Common myeloid progenitor, CD34-positive (primary cell): ENCODE results near the gene TDP1.

ENCODE experiments used
- CTCF ChIA-PET: fragments of 350-600 bp; sonication (Branson Sonifier 250); formaldehyde crosslinking; loops from one replicate; lab custom pipeline; 2021; ENCODE audit warnings: antibody characterized with exemption; lab: Charles Lee
- POLR2A ChIA-PET: fragments of 350-600 bp; sonication (Branson Sonifier 250); formaldehyde crosslinking; loops from one replicate; lab custom pipeline; 2021; ENCODE audit warnings: antibody characterized with exemption; lab: Charles Lee
- DNase-seq, 3 donors: peaks; one replicate each; pipeline versions ENCODE4 v3.0.0 to v3.0.0-alpha.2; 2013
- H3K27ac ChIP-seq, 2 experiments: 1 replicate in 1 of 2; 2 replicates in 1 of 2; pipeline ENCODE4 v1.7.0; 2013; ENCODE audit warnings: inconsistent platforms in 2 of 2, low read length in 2 of 2, mild to moderate bottlenecking in 2 of 2, low read depth in 1 of 2, moderate library complexity in 1 of 2; ENCODE audit not compliant: severe bottlenecking in 2 of 2, insufficient read depth in 1 of 2, poor library complexity in 1 of 2
- H3K27me3 ChIP-seq, 5 experiments: replicated peaks in 2 of 5; 1 replicate in 3 of 5; 2 replicates in 2 of 5; pipeline versions ENCODE4 v1.6.1 to v1.7.0; 2013; ENCODE audit warnings: low read length in 4 of 5, mild to moderate bottlenecking in 2 of 5, moderate library complexity in 2 of 5, inconsistent platforms in 1 of 5; ENCODE audit not compliant: insufficient read depth in 5 of 5, control insufficient read depth in 4 of 5
- H3K36me3 ChIP-seq, 4 experiments: 1 replicate in 2 of 4; 2 replicates in 2 of 4; pipeline versions ENCODE4 v1.6.1 to v1.7.0; 2013; ENCODE audit warnings: low read length in 3 of 4, control low read depth in 1 of 4, mild to moderate bottlenecking in 1 of 4; ENCODE audit not compliant: control insufficient read depth in 4 of 4, insufficient read depth in 4 of 4
- H3K4me1 ChIP-seq, 4 experiments: 1 replicate in 3 of 4; 2 replicates in 1 of 4; pipeline versions ENCODE4 v1.6.1 to v1.7.1; 2013; ENCODE audit warnings: low read length in 3 of 4, mild to moderate bottlenecking in 3 of 4, control low read depth in 1 of 4, inconsistent platforms in 1 of 4, moderate library complexity in 1 of 4; ENCODE audit not compliant: control insufficient read depth in 4 of 4, insufficient read depth in 4 of 4; ENCODE audit errors: control extremely low read depth in 1 of 4
- H3K4me3 ChIP-seq, 7 experiments: 1 replicate in 4 of 7; 2 replicates in 3 of 7; pipeline versions ENCODE4 v1.5.1 to v1.7.0; 2013; ENCODE audit warnings: mild to moderate bottlenecking in 7 of 7, low read length in 6 of 7, moderate library complexity in 6 of 7, inconsistent platforms in 2 of 7, low read depth in 2 of 7, control low read depth in 1 of 7; ENCODE audit not compliant: insufficient read depth in 4 of 7, control insufficient read depth in 1 of 7; ENCODE audit errors: extremely low read depth in 1 of 7
- H3K9me3 ChIP-seq, 5 experiments: 1 replicate in 4 of 5; 2 replicates in 1 of 5; pipeline versions ENCODE4 v1.6.1 to v1.7.1; 2013; ENCODE audit warnings: low read length in 4 of 5, mild to moderate bottlenecking in 2 of 5, inconsistent platforms in 1 of 5, low read depth in 1 of 5, moderate library complexity in 1 of 5; ENCODE audit not compliant: control insufficient read depth in 4 of 5, insufficient read depth in 2 of 5; ENCODE audit errors: control extremely low read depth in 1 of 5
- WGBS: methylation state at CpG from one replicate; pipeline ENCODE4 v1.1.5; 2013; ENCODE audit not compliant: insufficient coverage; 5-methylcytosine and 5-hydroxymethylcytosine counted together

TDP1 gene

DNA sequence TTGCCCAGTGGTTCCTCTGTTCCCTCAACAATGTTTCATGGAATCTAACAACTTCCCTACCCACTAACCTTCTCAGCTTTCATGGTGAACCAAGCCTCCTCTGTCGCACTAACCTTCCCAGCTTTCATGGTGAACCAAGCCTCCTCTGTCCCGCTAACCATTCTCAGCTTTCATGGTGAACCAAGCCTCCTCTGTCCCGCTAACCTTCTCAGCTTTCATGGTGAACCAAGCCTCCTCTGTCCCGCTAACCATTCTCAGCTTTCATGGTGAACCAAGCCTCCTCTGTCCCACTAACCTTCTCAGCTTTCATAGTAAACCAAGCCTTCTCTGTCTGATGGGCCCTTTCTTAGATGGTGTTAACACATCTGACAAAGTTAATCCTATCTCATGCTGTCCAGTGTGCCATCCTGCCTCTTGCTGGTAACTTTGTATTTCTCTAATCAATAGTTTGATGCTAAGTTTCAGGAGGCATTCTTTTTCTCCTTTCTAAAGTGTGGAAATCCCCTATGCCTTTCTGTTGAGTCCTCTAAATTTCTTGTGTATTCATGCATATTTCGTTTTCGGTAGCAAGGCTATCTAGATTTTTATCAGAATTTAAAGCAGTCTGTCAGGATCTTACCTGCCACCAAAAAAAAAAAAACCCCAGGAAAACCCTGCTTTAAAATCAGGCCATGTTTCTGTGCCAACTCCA lies 79.3 kb downstream of the TDP1 start:
- Histone ChIP-seq H3K27ac (no peak overlapping the region), H3K4me1 (no peaks in the 10 kb centered on the region), H3K36me3 (peaks cover 12 to 46% (median 36%) of the 10 kb centered on the region in 4 experiments), H3K9me3 (peaks cover 0 to 2% (median 0%) of the 10 kb centered on the region in 5 experiments), H3K27me3 (no peaks in the 10 kb centered on the region), H3K4me3 (no peak overlapping the region)
- DNase-seq, result no peak
- CTCF ChIA-PET, result no interaction called here
- POLR2A ChIA-PET, result no interaction called here
- 97% methylated on average over 3 of the region's 6 CpGs for WGBS

DNA sequence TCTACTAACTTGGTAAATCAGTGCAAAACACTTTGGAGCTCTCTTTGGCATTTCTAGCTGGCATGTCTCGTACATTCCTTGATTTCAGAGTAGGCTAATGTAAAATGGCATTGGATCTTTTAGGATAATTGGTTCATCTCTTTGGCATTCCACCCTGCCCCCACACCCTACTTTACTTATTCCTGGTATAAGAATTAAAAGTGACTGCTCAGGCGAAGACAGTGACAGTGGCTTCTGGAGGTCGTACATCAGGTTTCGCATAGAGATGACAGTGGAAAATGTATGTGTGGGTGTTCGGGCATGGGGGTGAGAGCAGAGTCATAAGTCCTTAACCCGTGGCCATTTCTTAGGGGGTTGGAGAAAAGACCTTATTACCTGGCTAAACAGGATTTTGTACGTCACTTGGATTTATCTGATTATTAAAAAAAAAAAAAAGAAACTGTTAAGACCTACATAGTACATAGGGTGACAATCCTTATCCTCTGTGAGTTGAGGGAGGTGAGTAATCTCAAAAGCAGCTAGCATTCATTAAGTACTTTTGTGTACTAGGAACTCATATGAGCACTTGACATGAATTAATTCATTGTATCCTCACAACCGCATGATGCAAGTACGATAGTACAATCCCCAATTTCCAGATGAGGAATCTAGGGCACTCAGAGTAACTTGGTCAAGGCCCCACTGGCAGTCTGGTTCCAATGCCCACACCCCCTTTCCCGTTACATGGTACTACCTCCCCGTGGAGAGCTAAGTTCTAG lies 83.7 kb downstream of the TDP1 start:
- DNase-seq, result no peak
- CTCF ChIA-PET, result no interaction called here
- Histone ChIP-seq H3K4me3 (no peak overlapping the region), H3K9me3 (peaks cover 0 to 2% (median 0%) of the 10 kb centered on the region in 5 experiments), H3K36me3 (peaks cover 11 to 36% (median 25%) of the 10 kb centered on the region in 4 experiments), H3K4me1 (no peaks in the 10 kb centered on the region), H3K27me3 (no peaks in the 10 kb centered on the region), H3K27ac (no peak overlapping the region)
- POLR2A ChIA-PET, result no interaction called here
- whole genome bisulfite sequencing, result 100% methylated on average over 8 of the region's 11 CpGs

DNA sequence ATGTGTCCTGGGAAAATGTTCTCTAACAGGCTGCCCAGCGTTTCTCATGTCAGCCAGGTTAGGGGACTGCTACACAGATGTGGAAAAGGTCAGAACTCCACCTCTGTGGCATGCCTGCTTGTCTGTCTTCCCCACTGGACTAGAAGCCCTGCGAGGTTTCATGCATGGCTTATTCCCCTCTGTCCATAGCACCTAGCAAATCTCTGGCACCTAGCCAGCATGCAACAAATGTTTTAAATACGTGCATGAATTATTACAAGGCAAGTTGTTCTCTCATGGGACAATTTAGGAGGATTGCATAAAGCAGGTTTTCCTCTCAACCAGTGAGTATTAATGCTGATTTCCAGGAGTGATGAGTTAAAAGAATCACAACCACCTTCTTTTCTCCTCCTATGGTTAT lies 84.7 kb downstream of the TDP1 start:
- DNase-seq, result no peak
- 100% methylated on average over 3 of the region's 3 CpGs for WGBS
- POLR2A ChIA-PET, result no interaction called here
- peaks cover 9 to 36% (median 24%) of the 10 kb centered on the region in 4 experiments for H3K36me3 ChIP-seq
- H3K9me3 ChIP-seq, result peaks cover 0 to 2% (median 0%) of the 10 kb centered on the region in 5 experiments
- H3K4me1 ChIP-seq, result no peaks in the 10 kb centered on the region
- no peak overlapping the region for H3K27ac ChIP-seq
- CTCF ChIA-PET, result no interaction called here
- no peaks in the 10 kb centered on the region for H3K27me3 ChIP-seq
- H3K4me3 ChIP-seq, result no peak overlapping the region

DNA sequence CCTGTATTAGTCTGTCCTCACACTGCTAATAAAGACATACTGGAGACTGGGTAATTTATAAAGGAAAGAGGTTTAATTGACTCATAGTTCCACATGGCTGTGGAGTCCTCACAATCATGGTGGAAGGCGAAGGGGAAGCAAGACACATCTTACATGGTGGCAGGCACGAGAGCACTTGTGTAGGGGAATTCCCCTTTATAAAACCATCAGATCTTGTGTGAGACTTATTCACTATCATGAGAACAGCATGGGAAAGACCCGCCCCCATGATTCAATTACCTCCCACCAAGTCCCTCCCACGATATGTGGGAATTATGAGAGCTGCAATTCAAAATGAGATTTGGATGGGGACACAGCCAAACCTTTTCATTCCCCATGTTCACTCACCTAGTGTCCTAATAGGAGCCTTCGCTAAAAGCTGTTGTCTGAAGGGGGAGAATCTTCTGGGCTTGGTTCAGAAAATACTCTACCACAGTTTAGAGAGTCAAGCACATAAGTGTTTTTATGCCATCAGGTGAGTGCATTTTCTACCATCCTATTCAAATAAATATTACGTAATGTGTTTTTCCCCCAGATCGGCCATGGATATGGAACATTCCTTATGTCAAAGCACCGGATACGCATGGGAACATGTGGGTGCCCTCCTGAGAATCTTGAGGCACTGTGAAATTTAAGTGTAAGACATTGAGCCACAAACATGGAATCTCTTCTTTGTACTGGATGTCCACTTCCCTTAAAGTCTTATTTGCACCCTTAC lies 86.9 kb downstream of the TDP1 start:
- H3K9me3 ChIP-seq, result peaks cover 0 to 2% (median 0%) of the 10 kb centered on the region in 5 experiments
- WGBS, result 100% methylated on average over 2 of the region's 9 CpGs
- ChIA-PET CTCF (no interaction called here), POLR2A (no interaction called here)
- DNase-seq, result no peak
- H3K27me3 ChIP-seq, result no peaks in the 10 kb centered on the region
- no peak overlapping the region for H3K4me3 ChIP-seq
- H3K36me3 ChIP-seq, result peaks cover 6 to 27% (median 18%) of the 10 kb centered on the region in 4 experiments
- no peak overlapping the region for H3K27ac ChIP-seq
- peaks cover 0 to 9% (median 2%) of the 10 kb centered on the region in 4 experiments for H3K4me1 ChIP-seq

DNA sequence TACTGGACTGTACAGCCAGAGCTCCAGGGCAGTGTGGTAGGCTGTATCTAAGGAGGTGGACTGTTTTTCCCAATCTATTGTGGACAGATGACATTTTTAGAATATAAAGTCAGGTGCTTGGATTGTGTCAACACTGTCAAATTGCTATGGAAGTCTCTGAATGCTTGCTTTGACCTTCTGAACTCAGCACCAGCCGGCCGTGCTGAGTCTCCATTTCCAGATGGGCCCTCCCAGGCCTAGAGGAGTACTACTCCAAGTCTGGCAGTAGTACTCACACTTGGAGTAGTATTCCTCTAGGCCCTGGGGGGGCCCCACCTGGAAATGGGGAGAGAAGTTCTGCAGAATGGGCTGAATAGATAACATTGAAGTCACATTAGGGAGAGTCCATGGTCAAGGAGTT lies 89.9 kb downstream of the TDP1 start:
- Histone ChIP-seq H3K4me1 (peaks cover 0 to 9% (median 2%) of the 10 kb centered on the region in 4 experiments), H3K9me3 (no peaks in the 10 kb centered on the region), H3K27ac (no peak overlapping the region), H3K4me3 (no peak overlapping the region), H3K36me3 (peaks cover 2 to 21% (median 12%) of the 10 kb centered on the region in 4 experiments), H3K27me3 (peaks cover 0 to 3% (median 0%) of the 10 kb centered on the region in 5 experiments)
- ChIA-PET POLR2A (no interaction called here), CTCF (no interaction called here)
- 100% methylated on average over 2 of the region's 2 CpGs for WGBS
- DNase-seq, result no peak

DNA sequence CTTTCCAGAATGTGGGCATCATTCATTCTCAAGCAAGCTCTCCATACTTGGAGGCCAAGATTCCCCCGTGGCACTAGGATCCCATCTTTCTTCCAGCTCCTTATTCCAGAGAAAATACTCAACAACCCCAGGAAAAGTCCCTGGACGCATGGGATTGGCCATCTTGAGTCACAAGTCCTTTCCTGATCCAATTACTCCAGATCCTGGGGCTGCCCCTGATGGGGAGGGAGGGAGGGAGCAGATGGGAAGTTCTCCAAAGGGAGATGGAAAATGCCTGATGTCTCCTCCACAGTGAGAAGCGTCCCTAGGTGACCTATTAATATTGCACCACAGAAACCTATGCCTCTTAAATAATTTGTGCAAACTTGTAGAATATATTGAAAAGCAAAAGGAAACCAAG lies 93.7 kb downstream of the TDP1 start:
- Histone ChIP-seq H3K4me3 (no peak overlapping the region), H3K36me3 (peaks cover 0 to 7% (median 4%) of the 10 kb centered on the region in 4 experiments), H3K27me3 (peaks cover 0 to 28% (median 9%) of the 10 kb centered on the region in 5 experiments), H3K9me3 (no peaks in the 10 kb centered on the region), H3K27ac (no peak overlapping the region), H3K4me1 (peaks cover 0 to 9% (median 2%) of the 10 kb centered on the region in 4 experiments)
- POLR2A ChIA-PET, result no interaction called here
- no peak for DNase-seq
- 75% methylated on average over 1 of the region's 3 CpGs for WGBS
- CTCF ChIA-PET, result interaction anchor here (1.5 kb wide), 1 partner anchor 8 kb away, joined by 3 read pairs; no protein-coding TSS in a partner anchor
